GM19043 (cell line): ENCODE results near the gene MYZAP.

Source experiments
- ATAC-seq: cut with Tn5 transposase; IDR thresholded peaks from one replicate; pipeline ENCODE4 v1.9.1; 2021; ENCODE audit warnings: low read depth; ENCODE audit not compliant: unreplicated experiment

MYZAP gene

DNA sequence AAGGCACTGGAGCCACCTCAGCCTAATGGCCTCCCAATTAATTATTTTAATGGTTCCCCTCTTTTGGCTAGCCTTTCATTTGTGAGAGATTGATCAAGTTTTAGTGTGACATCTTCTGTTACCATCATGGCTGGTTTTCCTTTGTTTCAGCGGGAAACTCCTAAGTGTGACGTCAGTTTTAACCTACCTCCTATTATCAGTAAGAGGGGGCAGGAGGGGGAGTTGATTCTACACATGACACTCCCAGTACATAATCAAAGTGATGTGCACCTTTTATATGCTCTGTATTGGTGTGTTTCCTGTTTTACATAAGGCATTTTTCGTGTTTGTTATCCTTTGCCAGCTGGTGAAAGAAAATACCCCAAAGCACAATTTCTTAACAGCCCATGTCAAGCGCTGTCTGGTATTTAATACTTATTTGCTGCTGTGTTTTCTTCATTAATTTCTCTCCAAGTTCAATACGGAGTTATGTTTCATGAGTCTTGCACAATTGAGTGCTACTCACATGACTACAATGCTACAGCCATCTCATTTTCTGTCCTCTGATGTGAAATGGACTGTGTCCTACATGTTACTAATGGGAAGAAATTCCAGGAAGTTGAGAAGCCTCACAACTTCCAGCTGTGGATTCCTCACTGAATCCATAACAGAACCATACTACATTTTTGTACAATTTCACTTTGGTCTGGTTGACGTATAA is 62.6 kb downstream of the MYZAP start:
- no peak for ATAC-seq

GRCh38 chr15:57655053-57655452 is 63.3 kb downstream of the MYZAP start:
- ATAC-seq = no peak

GRCh38 chr15:57655809-57656208 is 64.1 kb downstream of the MYZAP start:
- ATAC-seq = no peak

GRCh38 chr15:57656434-57656833 is 64.7 kb downstream of the MYZAP start:
- no peak for ATAC-seq

- no peak for ATAC-seq
Observed at GRCh38 chr15:57657619-57658018, 65.9 kb downstream of the MYZAP start.

GRCh38 chr15:57662091-57662744 is 70.5 kb downstream of the MYZAP start:
- no peak for ATAC-seq

DNA sequence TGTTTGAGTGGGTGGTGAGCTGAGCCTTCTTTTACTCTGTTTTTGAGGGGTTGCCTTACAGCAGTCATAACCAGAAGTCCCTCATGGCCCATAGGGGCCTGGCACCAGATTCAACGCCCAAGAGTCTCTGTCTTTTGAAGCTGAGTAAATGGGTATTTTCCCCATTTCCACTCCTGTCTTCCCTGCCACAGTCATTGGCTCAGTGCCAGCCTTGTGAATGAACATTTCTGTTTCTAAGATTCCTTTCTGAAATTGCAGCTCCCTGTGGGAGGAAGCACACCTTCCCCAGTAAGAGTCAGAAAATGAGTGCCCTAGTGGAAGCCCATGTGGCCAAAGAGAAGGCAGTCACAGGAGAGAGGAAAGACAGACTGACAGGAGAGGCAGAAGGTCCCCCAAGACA is 71.1 kb downstream of the MYZAP start:
- ATAC-seq = no peak

DNA sequence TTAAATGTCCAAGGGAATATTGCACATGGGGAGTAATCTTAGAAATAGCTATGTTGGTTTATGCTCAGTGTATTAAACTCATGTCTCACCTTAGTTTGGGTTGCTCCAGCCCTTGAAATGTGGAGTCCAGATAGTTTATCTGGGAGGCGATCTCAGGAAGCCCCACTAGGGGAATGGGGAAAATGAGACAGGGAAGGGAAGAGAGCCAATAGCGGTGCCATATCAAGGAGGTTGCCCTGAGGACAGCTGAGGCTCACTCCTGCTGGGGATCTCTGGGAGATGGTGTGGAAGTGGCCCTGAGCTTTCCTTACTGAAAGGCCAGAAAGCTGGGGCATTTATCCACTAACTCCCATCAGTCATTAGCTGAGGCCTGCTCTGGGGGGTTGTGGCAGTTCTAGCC is 71.6 kb downstream of the MYZAP start:
- no peak for ATAC-seq

DNA sequence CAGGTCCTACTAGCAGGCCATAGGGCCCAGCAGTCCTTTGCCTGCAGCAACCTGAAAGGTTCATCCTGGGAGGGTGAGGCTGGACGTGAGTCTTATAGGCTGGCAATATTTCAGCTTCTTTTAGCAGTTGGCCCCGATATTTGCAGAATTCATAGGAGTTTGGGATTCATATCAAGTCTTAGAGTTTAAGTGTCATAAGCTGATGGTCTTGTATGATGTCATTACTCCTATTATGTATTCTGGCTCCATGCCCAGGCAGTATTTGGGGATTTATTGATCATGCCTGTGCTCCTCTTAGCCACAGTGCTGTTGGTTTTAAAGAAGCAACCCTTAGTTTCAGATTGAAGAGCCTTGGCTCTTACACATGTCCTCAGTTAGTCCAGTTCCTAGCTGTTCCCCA is 73.5 kb downstream of the MYZAP start:
- ATAC-seq = no peak

- ATAC-seq = no peak
Observed at GRCh38 chr15:57665939-57666338, 74.2 kb downstream of the MYZAP start.

DNA sequence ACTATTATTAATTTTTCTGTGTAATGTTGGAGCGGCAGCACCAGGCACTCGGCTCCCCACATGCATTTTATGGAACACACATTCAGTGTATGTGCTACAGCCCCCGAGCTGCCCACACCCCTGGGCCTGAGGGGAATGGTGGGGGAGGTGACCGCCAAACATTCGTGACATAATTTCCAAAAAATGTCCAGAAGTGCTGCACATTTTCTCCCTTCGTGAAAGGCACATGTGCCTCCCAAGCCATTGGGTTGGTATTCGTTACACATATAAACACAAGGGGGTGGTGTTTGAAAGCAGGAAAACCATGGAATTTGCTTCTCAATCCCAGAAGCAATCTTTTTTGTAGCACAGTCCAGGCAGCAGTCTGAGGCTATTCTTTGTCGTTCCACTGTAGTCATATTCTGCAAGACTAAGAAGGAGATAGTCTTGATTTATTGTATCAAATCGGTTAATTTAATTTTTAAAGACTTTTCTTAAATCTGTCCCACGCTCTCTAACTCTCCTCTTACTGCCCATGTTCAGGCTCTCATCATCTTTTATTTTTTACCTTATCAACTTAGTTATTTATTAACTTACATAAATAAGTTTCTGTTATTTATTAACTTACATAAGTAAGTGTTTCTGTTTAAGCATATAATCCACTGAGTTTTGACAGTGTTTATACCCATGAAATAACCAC is 75.6 kb downstream of the MYZAP start:
- no peak for ATAC-seq

GRCh38 chr15:57668016-57668415 is 76.3 kb downstream of the MYZAP start:
- ATAC-seq = no peak

DNA sequence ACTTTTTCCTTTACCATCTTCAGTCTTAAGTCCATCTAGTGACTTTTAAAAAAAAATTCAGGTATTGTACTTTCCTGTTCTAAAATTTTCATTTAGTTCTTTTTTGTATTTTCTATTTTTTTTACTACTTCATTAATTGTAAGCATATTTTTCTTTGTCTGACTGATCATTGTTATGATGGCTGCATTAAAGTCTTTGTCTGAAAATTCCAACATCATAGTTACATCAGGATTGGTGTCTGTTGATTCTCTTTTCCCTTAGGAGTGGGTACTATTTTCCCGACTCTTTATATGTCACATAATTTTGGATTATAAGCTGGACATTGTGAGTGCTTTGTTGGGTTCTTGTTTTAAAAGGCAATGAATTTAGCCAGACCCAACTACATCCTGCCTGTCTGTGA is 79.9 kb downstream of the MYZAP start:
- ATAC-seq = no peak

GRCh38 chr15:57675481-57676181 is 83.9 kb downstream of the MYZAP start:
- no peak for ATAC-seq

DNA sequence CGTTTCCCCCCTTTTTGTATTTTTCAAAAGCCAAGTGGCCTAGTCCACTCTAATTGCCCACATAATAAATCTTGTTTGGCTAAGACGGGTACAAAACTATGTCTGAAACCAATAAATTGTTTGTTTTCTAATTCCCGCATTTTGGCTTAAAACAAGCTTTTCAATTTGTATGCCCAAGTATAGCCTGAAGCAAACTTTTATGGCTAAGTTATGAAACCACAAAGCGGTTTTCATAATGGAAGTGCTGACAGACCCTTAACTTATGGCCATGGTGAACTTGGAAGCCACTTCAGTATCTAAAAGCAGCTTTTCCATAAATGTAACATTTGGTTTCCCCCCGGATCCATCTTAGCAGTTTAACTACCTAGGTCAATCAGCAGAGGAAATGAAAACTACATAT is 84.9 kb downstream of the MYZAP start:
- no peak for ATAC-seq

- no peak for ATAC-seq
Observed at GRCh38 chr15:57677204-57677603, 85.5 kb downstream of the MYZAP start.

DNA sequence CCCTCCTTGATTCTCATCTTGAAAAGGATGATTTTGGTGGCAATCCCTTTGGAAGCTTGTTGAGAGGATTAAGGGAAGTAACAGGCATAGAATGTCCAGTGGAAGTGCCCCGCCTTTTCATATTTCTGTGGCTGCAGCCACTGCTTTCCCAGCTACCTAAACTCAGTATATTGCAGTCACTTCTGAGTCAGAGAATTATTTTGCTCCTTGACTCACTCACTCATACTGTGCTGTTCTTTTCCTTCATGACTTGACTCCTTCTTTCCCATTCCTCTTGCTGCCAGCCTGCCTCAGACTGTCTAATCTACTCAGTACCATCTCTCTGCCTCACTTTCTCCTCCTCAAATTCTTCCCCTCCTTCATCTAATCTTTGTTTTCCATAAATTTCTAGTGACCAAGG is 88.3 kb downstream of the MYZAP start:
- no peak for ATAC-seq

- no peak for ATAC-seq
Observed at GRCh38 chr15:57681011-57681410, 89.3 kb downstream of the MYZAP start.

DNA sequence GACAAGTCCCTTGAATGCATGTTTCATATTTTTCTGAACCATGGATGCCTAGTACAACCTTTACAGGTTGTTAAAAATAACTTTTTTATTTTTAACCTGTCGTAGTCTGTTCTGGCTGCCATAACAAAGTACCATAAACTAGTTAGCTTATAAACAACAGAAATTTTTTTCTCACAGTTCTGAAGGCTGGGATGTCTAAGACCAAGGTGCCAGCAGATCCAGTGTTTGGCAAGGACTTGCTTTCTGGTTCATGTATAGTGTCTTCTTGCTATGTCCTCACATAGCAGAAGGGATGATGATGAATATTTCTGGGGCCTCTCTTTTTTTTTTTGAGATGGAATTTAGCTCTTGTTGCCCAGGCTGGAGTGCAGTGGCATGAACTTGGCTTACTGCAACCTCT is 91.8 kb downstream of the MYZAP start:
- no peak for ATAC-seq

DNA sequence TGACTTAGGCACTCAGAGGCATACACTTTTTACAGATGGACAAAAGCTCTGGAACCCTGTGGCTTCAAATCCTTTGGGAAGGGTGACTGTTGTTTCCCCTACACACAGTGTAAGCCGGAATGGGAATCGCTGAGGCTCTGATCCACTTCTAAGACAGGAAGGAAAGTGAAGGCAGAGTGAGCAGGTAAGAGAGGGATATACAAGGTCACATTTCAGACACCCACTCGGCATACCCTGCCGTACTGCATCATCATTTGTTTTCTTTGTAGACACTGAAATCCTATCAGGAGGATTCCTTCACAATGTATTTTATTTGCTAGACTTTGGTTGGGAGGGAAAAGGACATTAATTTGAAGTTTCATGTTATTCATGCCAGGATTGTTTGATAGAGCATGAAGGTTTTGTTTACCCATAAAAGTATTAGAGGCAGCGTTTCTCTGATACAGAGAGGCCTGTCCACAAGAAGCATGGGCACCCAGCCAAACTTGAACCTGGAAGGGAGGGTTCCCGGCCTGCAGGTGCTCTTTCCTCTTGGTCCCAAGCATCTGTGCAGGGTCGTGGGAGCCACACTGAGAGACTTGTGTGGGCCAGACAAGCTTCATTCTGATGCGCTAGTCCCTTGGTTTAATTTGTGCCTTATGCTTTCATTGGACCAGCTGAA is 92.9 kb downstream of the MYZAP start:
- no peak for ATAC-seq
